OCI-LY1 (cell line): ENCODE results near the gene ARL15.
A peak's percentile ranks its signal among the peaks of the same experiment; 100 is the strongest.

Experiments used
- H2AFZ ChIP-seq: fragments of 200-600 bp; sonication (generic), shearing (Covaris generic); 2 replicates; pipeline ENCODE4 v1.6.0; 2014; ENCODE audit warnings: antibody characterized with exemption, mild to moderate bottlenecking, low read length
- H3F3A ChIP-seq: fragments of 200-600 bp; sonication (generic), shearing (Covaris generic); 2 replicates; pipeline ENCODE4 v1.6.0; 2014; ENCODE audit warnings: mild to moderate bottlenecking, antibody characterized with exemption, low read length, moderate library complexity; ENCODE audit not compliant: insufficient read depth
- H3K27ac ChIP-seq: fragments of 200-600 bp; sonication (generic); 2 replicates; pipeline ENCODE4 v1.5.1; 2014; ENCODE audit warnings: low read length, mixed run types, mild to moderate bottlenecking, low read depth; ENCODE audit not compliant: poor library complexity, severe bottlenecking
- H3K27me3 ChIP-seq: fragments of 200-600 bp; sonication (generic); 2 replicates; pipeline ENCODE4 v1.6.0; 2014; ENCODE audit warnings: antibody characterized with exemption, mild to moderate bottlenecking, low read length, moderate library complexity; ENCODE audit not compliant: insufficient read depth
- H3K36me3 ChIP-seq: fragments of 200-600 bp; sonication (generic); 2 replicates; pipeline ENCODE4 v1.6.1; 2014; ENCODE audit warnings: mild to moderate bottlenecking, antibody characterized with exemption, low read length, moderate library complexity, mixed read lengths; ENCODE audit not compliant: insufficient read depth
- H3K4me1 ChIP-seq: fragments of 200-600 bp; sonication (generic); 2 replicates; pipeline ENCODE4 v1.5.1; 2014; ENCODE audit warnings: mild to moderate bottlenecking, low read length, moderate library complexity; ENCODE audit not compliant: insufficient read depth, severe bottlenecking
- H3K4me2 ChIP-seq: fragments of 200-600 bp; sonication (generic), shearing (Covaris generic); 2 replicates; pipeline ENCODE4 v1.6.1; 2014; ENCODE audit warnings: low read length
- H3K4me3 ChIP-seq: fragments of 200-600 bp; sonication (generic); 2 replicates; pipeline ENCODE4 v1.5.1; 2014; ENCODE audit warnings: low read length, low read depth, mild to moderate bottlenecking, mixed read lengths; ENCODE audit not compliant: poor library complexity, severe bottlenecking
- H3K79me2 ChIP-seq: fragments of 200-600 bp; shearing (Covaris generic); 2 replicates; pipeline ENCODE4 v1.6.1; 2016; ENCODE audit warnings: mixed run types, low read length, mixed read lengths; ENCODE audit not compliant: insufficient read depth
- H3K9ac ChIP-seq: fragments of 200-600 bp; sonication (generic), shearing (Covaris generic); 2 replicates; pipeline ENCODE4 v1.6.1; 2014; ENCODE audit warnings: mild to moderate bottlenecking, low read length, mixed read lengths
- H3K9me2 ChIP-seq: fragments of 200-600 bp; sonication (generic), shearing (Covaris generic); 2 replicates; pipeline ENCODE4 v1.6.1; 2014; ENCODE audit warnings: low read depth, mild to moderate bottlenecking, low read length, mixed read lengths
- H3K9me3 ChIP-seq: fragments of 200-600 bp; shearing (Covaris generic); 2 replicates; pipeline ENCODE4 v1.6.1; 2014; ENCODE audit warnings: low read length, mixed read lengths
- H4K20me1 ChIP-seq: fragments of 200-600 bp; sonication (generic), shearing (Covaris generic); 2 replicates; pipeline ENCODE4 v1.6.0; 2016; ENCODE audit warnings: mild to moderate bottlenecking, low read length; ENCODE audit not compliant: insufficient read depth
- CTCF ChIP-seq: fragments of 200-600 bp; sonication (generic), shearing (Covaris generic); IDR thresholded peaks from 2 replicates; pipeline ENCODE4 v1.5.1; 2017; ENCODE audit warnings: mild to moderate bottlenecking, antibody characterized with exemption, low read length, moderate library complexity, mixed read lengths
- EZH2 ChIP-seq: fragments of 200-600 bp; sonication (generic), shearing (Covaris generic); IDR thresholded peaks from 2 replicates; pipeline ENCODE4 v1.8.0; 2017; ENCODE audit warnings: borderline replicate concordance, mixed run types, mild to moderate bottlenecking, antibody characterized with exemption, low read length, moderate library complexity, mixed read lengths

ARL15 gene

DNA sequence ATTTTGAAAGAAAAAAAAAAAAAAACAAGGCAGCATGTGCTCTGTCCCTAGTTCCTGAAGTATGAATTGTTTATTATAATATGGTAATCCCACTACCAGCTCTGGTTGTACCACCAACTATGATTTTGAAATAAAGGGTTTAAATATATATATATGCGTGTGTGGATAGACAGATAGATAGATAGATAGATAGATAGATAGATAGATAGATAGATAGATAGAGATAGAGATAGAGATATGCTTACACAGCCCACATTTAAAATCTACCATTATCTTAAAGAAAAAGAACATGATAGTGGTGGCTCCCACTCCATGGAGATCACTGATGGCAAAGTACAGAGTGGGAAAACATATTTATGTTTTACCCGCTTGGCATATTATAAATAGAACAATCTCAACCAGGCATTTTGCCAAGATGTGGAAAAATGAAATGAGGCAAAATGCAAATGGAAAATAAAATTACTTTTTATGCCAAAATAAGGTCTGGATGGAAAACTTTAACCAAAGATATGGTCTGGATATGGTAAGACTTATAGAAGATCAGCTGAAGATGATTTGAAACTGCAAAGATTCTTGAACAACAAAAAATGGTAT is 170.0 kb downstream of the ARL15 start:
- Histone ChIP-seq H2AFZ (no peak overlapping the region), H3K36me3 (peaks cover 84% of the 10 kb centered on the region), H3K27ac (no peak overlapping the region), H4K20me1 (no peaks in the 10 kb centered on the region), H3F3A (no peaks in the 10 kb centered on the region), H3K9me3 (no peaks in the 10 kb centered on the region), H3K9me2 (no peaks in the 10 kb centered on the region), H3K27me3 (no peaks in the 10 kb centered on the region), H3K79me2 (peaks cover 97% of the 10 kb centered on the region), H3K4me2 (no peak overlapping the region), H3K9ac (no peak overlapping the region), H3K4me3 (no peak overlapping the region), H3K4me1 (no peaks in the 10 kb centered on the region)
- TF ChIP-seq EZH2 (no peak), CTCF (no peak)

DNA sequence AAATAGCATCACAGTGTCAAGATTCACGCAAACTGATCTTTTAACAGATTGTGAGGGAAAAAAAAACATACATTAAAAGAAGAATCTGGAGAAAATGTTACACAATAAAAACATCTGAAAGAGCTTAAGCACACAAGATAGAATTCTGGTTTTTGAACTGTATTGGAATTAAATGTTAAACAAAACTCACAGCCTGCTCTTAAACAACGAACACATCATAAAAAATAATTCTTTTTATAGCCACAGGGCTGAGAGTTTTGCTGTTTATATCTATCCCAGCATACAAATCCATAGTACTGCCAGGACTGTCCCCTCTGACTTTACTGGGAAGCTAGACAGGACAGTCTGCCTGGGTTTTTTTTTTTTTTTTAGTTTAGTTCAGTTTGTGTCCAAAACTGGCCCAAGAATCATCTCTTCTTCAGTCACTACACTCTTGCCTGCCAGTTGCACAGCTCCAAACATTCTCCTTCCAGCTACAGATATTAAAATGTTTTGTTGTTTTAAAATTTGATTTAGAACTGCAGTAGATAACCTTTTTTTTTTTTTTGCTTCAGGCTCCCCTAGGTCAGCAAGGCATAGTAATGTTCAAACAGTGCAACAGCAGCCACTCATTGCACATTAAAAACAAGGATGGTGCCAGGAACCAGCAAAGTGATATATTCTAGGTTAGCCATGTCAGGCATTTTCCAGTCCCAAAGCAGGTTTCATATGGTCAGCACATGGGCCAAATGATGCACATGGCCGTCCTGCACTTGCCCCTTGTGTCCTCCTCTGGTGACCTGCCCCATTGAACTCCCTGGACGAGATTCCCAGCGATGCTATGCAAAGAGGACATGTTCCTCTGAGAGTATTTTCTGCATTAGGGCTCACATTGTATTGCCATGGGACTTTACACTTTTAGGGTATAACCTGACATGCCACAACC is 173.6 kb downstream of the ARL15 start:
- Histone ChIP-seq H3K27me3 (no peaks in the 10 kb centered on the region), H3K36me3 (peaks cover 89% of the 10 kb centered on the region), H3K4me3 (no peak overlapping the region), H3K4me1 (no peaks in the 10 kb centered on the region), H3K27ac (peak overlapping the region; percentile 2), H3K9me3 (0 out of 2 replicates have a peak, but pooled peaks cover 3% of the 10 kb centered on the region), H3F3A (no peaks in the 10 kb centered on the region), H3K9ac (no peak overlapping the region), H2AFZ (no peak overlapping the region), H3K79me2 (peaks cover 94% of the 10 kb centered on the region), H3K9me2 (no peaks in the 10 kb centered on the region), H4K20me1 (no peaks in the 10 kb centered on the region), H3K4me2 (no peak overlapping the region)
- TF ChIP-seq CTCF (no peak), EZH2 (no peak)

GRCh38 chr5:54135042-54135441 is 175.3 kb downstream of the ARL15 start:
- no peak for TF ChIP-seq EZH2
- no peak for TF ChIP-seq CTCF
- H3K4me3 ChIP-seq: no peak overlapping the region
- H3K9me2 ChIP-seq: no peaks in the 10 kb centered on the region

More at GRCh38 chr5:54135042-54135441, 175.3 kb downstream of the ARL15 start:
- Histone ChIP-seq H3K4me2 (no peak overlapping the region), H3K79me2 (peaks cover 94% of the 10 kb centered on the region), H3K9ac (no peak overlapping the region), H2AFZ (no peak overlapping the region), H3F3A (peaks cover 4% of the 10 kb centered on the region; the same call in 1 of the 2 replicates), H3K9me3 (0 out of 2 replicates have a peak, but pooled peaks cover 3% of the 10 kb centered on the region), H3K27me3 (no peaks in the 10 kb centered on the region), H3K27ac (no peak overlapping the region), H3K4me1 (no peaks in the 10 kb centered on the region), H3K36me3 (peaks cover 91% of the 10 kb centered on the region), H4K20me1 (no peaks in the 10 kb centered on the region)
